GM08714 (cell line): ENCODE measurements around the gene C22orf31.

Experiments used
- H3K4me3 ChIP-seq: fragments of 200-500 bp; sonication (Bioruptor generic); 2 replicates; pipeline ENCODE4 v1.5.1; 2014; ENCODE audit warnings: mild to moderate bottlenecking, low read length, inconsistent platforms
- ZNF274 ChIP-seq: IDR thresholded peaks from 2 replicates; pipeline ENCODE4 v1.6.1; 2012; ENCODE audit warnings: mild to moderate bottlenecking, low read depth, low read length

Gene C22orf31

DNA sequence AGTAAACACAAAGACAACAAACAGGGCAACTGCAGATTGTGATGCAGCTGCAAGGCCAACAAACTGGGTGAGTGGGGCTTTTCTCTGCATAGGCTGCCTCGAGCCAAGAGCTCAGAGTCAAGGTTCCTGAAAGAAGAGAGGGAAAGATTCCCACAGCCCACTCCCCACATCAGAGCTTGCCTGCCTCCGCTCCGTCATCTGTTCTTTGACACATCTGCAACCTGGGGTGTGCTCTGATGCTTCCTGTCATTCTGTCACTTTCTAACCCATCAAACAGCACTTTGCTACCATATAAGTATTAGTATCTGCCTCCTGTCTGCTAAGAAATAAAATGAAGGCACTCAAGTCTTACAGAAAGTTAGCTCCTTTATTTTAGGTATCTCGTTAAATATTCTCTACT lies 46.9 kb downstream of the C22orf31 start:
- no peak overlapping the region for H3K4me3 ChIP-seq
- no peak for TF ChIP-seq ZNF274

DNA sequence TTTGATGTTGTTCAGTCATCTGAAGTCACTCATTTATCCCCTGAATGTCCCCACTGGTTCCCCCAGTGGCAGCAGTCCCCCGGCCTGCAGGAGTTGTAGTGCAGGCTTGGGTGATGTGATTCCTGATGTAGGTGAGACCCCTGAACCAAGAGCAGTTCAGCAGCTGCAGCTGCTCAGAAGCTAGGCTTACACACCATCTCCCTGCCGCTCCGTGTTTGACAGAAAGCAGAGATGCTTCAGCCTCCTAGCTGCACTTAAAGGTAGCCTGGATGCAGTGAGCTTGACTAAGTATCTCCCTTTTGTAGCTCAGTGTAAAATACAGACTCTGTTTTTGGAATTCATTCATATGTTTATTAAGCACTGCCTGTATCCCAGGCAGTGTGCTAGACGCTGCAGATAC lies 47.3 kb downstream of the C22orf31 start:
- H3K4me3 ChIP-seq = no peak overlapping the region
- TF ChIP-seq ZNF274 = no peak

DNA sequence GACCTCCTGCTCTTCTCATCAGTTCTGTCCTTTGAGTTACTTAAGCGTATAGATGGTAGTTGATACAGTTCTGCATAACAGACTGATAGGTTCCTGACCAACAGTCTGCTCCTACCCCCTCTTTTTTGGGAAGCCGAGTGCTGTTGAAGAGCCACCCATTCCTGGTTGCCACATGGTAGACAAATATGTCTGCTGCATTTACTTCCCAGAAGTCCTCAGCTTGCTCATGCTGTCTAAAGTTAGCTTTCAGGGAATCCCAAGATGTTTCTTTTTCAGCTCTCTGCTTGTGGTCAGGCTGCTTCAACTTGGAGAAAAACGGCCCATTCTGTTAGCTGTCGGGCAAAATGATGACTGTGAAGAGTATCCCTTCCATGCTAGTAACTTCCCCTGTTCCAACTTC lies 48.7 kb downstream of the C22orf31 start:
- no peak overlapping the region for H3K4me3 ChIP-seq
- TF ChIP-seq ZNF274 = no peak

DNA sequence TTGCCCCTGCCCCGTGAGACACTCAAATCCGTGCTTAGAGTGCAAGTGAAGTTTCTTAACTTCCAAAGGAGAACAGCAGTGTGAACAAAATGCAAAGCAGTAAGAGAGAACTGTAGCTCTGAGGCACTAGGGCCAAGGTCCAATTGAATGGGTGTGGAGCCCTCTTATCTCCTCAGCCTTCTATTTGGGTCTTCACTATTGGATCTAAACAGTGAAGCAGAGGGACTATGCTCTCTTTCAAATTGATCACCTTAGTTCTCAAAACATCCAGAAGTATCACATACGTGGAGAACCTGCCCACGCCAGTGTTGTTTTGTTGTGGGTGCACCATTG lies 49.6 kb downstream of the C22orf31 start:
- TF ChIP-seq ZNF274 = no peak

DNA sequence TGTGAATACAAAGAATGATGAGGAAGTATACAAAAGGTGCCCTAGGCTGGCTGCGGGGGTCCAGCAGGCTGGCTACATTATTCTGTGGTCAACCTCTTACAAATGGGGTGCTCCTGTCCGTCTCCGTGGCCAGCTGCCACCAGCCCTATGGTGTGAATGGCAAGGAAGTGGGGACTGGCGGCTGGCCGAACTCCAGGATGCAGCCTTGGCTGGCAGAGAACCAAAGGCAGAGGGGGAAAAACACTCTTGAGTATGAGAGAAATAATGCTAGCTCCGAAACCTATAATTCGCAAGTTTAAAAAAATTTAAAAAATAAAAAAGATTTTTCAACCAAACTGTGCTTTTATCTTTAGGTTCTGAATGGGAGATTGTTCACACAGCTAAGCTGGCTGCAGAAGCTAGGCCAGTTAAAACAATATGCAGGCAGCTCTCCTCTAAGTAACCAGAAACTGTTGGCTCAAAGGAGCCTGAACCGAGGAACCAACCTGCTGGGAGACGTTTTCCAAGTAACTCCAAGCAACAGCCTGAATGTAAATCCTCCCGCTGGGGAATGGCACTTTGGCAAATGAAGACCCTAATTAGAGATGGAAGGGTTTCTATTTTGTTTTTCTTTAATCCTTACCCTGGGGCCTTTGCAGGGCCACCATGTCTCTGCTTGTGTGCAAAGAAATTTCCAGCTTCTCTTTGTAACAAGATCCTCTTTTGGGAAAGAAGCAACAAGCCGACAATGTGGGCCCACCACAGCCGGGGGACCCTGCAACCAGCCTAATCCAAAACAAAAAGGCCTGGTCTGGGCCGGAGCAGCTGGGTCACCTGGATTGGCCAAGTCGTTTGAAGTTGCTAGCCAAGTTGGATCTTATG lies 50.2 kb downstream of the C22orf31 start:
- TF ChIP-seq ZNF274 = no peak
- H3K4me3 ChIP-seq = no peak overlapping the region

More for the DNA sequence above, 49.6 kb downstream of the C22orf31 start:
- H3K4me3 ChIP-seq = no peak overlapping the region

DNA sequence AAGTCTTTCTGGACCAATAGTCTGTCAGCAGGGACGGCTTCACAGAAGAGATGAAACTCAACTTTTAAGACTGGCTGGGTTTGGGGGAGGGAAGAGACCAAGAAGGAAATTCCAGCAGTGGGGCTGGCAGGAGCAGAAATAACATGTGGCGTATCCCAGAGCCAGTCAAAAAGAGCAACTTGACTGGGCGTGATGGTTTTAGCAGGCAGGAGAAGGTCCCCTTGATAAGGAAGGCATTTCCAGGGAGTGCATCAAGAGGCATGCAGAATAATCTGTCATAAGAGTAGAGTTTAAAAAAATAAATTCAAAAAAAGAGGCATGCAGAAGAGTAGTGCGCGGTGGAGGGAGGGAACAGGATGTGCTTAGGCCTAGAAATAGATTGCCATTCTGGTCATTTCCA lies 52.5 kb downstream of the C22orf31 start:
- TF ChIP-seq ZNF274 = no peak
- H3K4me3 ChIP-seq = no peak overlapping the region
